Measurements from ENCODE around the gene MSL3B.

Gene MSL3B

GRCh38 chr2:233818639-233819621, 49.3 kb downstream of the MSL3B start:
- no peak overlapping the region for H3K4me3 ChIP-seq (ENCODE audit: low read depth in 1 of 2, low read length in 1 of 2)
- no peak for TF ChIP-seq CTCF (IDR thresholded peaks at IDR 0.05)
- H3K27me3 ChIP-seq: peaks cover 8% of the 10 kb centered on the region
- H3K9me3 ChIP-seq: no peaks in the 10 kb centered on the region
- no peak overlapping the region for H3K27ac ChIP-seq
- H3K36me3 ChIP-seq: no peaks in the 10 kb centered on the region
- H3K4me1 ChIP-seq (ENCODE audit: control insufficient read depth in 1 of 2, insufficient read depth in 1 of 2, low read depth in 1 of 2, low read length in 1 of 2): no peaks in the 10 kb centered on the region

GRCh38 chr2:233817995-233818638, 50.1 kb downstream of the MSL3B start:
- no peak overlapping the region for H3K27ac ChIP-seq
- no peak overlapping the region for H3K4me3 ChIP-seq (ENCODE audit: low read depth in 1 of 2, low read length in 1 of 2)
- H3K36me3 ChIP-seq: no peaks in the 10 kb centered on the region
- no peak for TF ChIP-seq CTCF (IDR thresholded peaks at IDR 0.05)
- no peaks in the 10 kb centered on the region for H3K9me3 ChIP-seq
- peaks cover 9% of the 10 kb centered on the region for H3K27me3 ChIP-seq
- H3K4me1 ChIP-seq (ENCODE audit: control insufficient read depth in 1 of 2, insufficient read depth in 1 of 2, low read depth in 1 of 2, low read length in 1 of 2): no peaks in the 10 kb centered on the region

GRCh38 chr2:233817361-233817911, 50.8 kb downstream of the MSL3B start:
- Histone ChIP-seq H3K4me3 (ENCODE audit: low read depth in 1 of 2, low read length in 1 of 2) (no peak overlapping the region), H3K9me3 (no peaks in the 10 kb centered on the region), H3K27ac (no peak overlapping the region), H3K27me3 (peaks cover 9% of the 10 kb centered on the region), H3K4me1 (ENCODE audit: control insufficient read depth in 1 of 2, insufficient read depth in 1 of 2, low read depth in 1 of 2, low read length in 1 of 2) (no peaks in the 10 kb centered on the region), H3K36me3 (no peaks in the 10 kb centered on the region)
- no peak for TF ChIP-seq CTCF (IDR thresholded peaks at IDR 0.05)

- Histone ChIP-seq H3K4me1 (ENCODE audit: control insufficient read depth in 1 of 2, insufficient read depth in 1 of 2, low read depth in 1 of 2, low read length in 1 of 2) (no peaks in the 10 kb centered on the region), H3K27ac (no peak overlapping the region), H3K36me3 (no peaks in the 10 kb centered on the region), H3K9me3 (no peaks in the 10 kb centered on the region), H3K4me3 (ENCODE audit: low read depth in 1 of 2, low read length in 1 of 2) (no peak overlapping the region), H3K27me3 (peaks cover 9% of the 10 kb centered on the region)
- no peak for TF ChIP-seq CTCF (IDR thresholded peaks at IDR 0.05)
Observed at GRCh38 chr2:233816771-233817170, 51.4 kb downstream of the MSL3B start.

- H3K4me1 ChIP-seq (ENCODE audit: control insufficient read depth in 1 of 2, insufficient read depth in 1 of 2, low read depth in 1 of 2, low read length in 1 of 2): no peaks in the 10 kb centered on the region
- no peak overlapping the region for H3K4me3 ChIP-seq (ENCODE audit: low read depth in 1 of 2, low read length in 1 of 2)
- H3K36me3 ChIP-seq: no peaks in the 10 kb centered on the region
- H3K27ac ChIP-seq: no peak overlapping the region
- no peaks in the 10 kb centered on the region for H3K9me3 ChIP-seq
- peaks cover 9% of the 10 kb centered on the region for H3K27me3 ChIP-seq
- TF ChIP-seq CTCF (IDR thresholded peaks at IDR 0.05): no peak
Observed at GRCh38 chr2:233816334-233816733, 51.9 kb downstream of the MSL3B start.
